ENCODE data around the gene ZFYVE26. TPM values are rescaled to one million over a fixed set of nuclear protein-coding genes. Genes with fewer than 3 reads are reported as not detected.
"Not testable (repeated sequence)": the region's sequence is repeated elsewhere in the genome, so short reads cannot be mapped to it uniquely, and the experiment has no call there.

Gene ZFYVE26
- 6.4 and 7.1 TPM in 2 replicates for total RNA-seq (2014; rRNA removed; shearing (Covaris generic))

DNA sequence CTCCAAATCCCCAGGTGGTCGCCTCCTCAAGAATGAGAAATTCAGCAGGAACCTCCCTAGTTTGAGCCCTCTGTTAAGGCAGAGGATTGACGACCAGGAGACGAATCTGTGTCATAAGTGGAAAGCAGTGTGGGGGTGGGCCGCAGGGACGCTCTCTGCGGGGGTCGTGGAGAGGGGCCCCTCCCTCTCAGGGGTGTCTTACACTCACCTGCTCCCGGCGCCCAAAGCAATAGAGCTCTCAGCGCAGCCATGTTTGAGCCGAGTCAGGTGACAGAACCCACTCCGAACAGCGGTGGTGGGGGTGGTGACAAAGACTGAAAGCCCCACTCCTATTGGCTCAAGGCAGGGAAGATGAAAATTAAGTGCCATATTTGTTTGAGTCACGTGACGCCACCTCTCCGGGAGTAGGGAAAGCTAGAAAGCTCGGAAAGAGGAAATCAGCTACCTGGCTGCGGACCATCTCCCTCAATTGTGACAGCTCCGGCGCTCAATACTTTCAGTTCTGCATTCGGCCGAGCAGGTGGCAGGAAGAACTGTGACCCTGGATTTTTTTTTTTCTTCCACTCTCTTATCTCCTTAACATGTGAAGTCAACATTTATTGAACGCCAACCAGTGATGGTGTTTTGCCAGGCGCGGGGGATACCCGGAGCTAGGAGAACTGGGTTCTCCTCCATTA lies at the start of gene ZFYVE26:
ZFYVE26 (minus strand) TSS at position 265 of the 677 bp plus-strand sequence. CDS start 627 bp downstream, outside the sequence.
- DNase-seq (ENCODE audit: low spot score) = peak; percentile 96

DNA sequence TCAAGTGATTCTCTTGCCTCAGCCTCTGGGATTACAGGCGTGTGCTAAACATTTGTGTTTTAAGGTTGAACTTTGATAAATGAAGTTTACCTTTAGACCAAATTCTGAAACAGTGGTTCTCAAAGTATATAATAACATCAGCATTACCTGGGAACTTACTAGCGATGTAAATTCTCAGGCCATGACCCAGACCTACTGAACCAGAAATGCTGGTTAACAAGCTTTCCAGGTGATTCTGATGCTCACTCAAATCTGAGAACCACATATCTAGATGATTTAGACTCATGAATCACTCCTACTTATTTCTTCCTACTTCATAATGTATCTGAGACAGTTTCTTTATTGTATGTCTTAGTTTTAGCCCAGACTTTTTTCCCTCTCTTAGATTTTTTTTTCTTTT lies 46.8 kb upstream of the ZFYVE26 start:
- DNase-seq (ENCODE audit: low spot score) = no peak

DNA sequence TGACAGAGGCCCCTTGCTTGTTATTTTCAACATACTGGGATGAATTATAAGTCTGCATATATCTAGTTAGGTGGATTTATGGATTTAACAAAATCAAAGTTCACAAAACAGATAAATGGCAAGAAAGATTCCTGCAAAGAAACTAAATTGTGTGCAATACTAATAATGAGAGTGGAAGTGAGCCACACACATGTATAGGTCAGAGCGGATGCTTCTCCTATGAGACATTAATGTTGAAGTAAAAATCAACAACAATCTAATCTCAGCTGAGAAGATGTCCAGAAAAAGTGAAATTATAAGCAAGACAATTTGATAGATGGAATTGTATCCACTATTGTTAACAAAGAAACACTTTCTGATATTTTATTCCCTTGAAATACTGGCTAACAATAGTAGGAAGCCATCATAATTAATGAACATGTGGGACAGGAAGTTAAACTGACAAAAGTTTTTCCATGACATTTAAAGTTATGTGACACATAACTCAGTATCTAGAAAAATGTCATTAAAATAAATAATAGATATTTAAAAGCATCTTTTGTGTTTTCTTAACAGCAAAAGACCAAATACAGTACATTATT lies 42.9 kb upstream of the ZFYVE26 start:
- DNase-seq (ENCODE audit: low spot score) = no peak

DNA sequence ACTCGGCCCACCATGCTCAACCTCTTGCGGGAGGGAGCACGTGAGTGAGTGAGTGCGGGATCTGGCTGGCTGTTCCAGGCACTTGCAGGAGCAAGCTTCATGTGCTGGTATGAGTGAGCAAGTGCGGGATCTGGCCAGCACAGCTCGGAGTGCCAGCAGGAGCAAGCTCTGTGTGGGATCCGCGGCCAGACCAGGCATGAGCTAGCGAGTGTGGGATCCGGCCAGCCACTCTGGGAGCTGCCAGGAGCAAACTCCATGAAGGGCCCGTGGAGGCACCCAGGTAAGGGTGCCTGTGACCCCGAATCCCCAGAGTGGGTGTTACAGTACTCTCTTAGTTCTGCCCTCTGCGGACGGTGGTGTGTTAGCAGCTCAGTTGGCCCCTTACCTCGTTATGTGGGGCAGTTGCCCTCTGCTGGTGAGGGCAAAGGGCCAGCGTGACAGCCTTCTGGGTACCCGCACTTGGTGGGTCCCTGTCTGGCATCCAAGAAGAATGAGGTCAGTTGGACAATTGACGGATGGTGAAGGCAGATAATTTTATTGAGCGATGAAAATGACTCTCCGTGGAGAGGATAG lies 41.5 kb upstream of the ZFYVE26 start:
- DNase-seq (ENCODE audit: low spot score) = no peak

DNA sequence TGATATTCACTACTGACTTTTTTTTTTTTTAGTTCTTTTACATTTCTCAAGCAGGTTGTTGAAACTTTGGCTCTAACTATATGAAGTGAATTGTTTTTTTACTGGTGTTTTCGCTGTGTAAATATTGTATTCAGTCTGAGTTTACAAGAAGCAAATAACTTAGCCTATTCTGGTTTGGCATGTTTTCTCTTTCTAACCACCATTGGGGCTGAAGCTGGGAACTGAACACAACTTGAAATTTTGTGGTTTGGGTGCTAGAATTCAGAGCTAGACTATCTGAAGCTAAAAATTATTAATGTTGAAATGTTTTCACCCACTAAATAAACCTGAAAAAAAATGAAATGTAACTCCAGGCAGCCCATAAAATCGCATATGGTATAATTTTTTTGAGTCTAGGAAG lies 40.4 kb upstream of the ZFYVE26 start:
- DNase-seq (ENCODE audit: low spot score) = peak; percentile 47

DNA sequence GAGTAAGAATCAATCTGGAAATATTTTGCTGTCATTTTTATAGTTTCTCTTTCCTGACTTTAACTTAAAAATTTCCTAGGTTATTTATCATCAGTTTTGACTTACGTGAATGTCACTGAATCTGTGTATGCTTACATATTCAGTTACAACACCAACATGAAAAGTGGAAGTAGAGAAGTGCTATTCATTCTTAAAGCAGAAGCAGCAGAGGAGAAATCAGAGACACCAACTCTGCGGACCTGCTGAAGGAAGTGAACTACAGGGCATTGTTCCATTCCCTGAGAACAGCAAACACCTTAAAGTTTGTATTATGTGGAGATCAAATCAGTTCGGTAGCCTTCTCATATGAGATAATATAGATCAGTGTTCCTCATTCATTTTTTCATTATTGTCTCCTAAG lies 37.3 kb upstream of the ZFYVE26 start:
- no peak for DNase-seq (ENCODE audit: low spot score)

DNA sequence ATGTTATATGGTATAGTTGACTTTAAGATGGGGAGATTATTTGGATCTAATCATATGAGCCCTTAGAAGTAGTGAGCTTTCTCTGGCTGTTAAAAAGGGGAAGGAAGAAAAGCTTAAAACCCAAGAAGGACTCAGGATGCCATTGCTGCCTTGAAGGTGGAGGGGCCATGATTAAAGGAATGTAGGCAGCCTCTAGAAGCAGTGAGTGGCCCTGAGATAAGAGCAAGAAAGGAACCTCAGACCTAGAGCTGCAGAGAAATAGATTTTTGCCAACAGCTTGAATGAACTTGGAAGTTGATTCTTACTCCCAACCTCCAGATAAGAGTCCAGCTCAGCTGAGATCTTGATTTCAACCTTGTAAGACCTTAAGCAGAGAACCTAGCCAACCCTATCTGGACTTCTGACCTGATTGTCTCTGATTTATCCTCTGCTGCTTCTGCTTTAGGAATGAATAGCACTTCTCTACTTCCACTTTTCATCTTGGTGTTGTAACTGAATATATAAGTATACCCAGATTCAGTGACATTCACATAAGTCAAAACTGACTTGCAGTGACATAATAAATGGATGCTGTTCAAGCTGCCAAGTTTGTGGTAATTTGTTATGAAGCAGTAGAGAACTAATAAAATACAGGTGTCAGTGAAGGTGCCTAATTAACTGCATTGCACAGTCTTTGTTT lies 36.7 kb upstream of the ZFYVE26 start:
- no peak for DNase-seq (ENCODE audit: low spot score)

DNA sequence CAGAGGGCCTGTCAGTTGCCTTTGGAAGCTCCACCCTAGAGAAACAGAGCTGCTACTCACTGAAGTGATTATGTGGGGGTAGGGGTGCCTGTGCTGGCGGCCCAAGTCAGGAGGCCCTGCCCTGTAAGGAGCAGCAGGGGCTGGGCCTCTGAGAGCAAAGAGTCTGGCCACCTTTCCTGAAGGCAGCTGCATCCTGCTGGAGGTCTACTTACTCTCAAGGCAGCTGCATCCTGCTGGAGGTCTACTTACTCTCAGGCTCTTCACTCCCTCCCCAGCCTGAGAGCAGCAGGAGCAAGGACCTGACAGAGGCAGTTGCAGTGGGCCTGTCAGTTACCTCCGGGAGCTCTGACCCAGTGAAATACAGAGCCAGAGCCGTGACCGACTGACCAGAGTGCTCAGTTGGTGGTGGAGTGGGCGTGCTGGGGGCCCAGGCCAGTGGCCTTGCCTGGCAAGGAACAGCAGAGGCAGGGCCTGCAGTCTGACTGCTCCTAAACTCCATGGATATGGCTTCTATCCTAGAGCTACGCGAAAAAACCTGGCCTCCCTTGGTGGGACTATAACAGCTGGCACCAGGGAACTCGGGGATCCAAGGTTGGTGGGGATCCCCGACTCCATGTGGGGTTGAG lies 35.5 kb upstream of the ZFYVE26 start:
- no peak for DNase-seq (ENCODE audit: low spot score)

DNA sequence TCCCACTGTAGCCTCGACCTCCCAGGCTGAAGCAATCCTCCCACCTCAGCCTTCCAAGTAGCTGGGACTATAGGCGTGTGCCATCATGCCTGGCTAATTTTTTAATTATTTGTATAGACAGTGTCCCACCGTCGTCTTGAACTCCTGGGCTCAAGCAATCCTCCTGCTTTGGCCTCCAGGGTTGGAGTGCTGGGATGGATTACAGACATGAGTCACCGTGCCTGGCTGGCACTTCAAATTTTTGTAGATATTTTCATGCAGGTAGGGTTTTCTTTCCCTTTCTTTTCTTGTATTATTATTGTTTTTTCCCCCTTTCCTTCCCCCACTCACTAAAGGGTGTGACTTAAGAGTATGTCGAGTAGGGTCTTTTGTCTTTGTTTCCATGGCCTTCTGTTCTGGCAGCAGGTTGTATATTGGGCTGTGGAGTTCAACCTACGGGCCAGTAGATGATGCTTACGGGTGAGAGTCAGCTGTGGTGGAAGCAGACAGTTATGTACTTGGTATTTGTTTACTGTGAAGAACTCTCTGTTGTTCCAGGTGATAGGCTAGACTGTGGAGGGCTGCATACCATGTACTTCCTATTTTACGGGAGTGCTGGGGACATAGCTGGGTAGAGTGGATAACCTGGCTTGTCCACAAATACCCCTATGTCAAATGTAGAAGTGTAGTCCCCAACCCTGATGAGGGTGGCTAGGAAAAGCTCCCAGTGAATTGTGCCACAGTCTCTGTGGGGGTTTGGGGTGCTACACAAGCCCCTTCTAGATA lies 33.9 kb upstream of the ZFYVE26 start:
- DNase-seq (ENCODE audit: low spot score) = no peak

DNA sequence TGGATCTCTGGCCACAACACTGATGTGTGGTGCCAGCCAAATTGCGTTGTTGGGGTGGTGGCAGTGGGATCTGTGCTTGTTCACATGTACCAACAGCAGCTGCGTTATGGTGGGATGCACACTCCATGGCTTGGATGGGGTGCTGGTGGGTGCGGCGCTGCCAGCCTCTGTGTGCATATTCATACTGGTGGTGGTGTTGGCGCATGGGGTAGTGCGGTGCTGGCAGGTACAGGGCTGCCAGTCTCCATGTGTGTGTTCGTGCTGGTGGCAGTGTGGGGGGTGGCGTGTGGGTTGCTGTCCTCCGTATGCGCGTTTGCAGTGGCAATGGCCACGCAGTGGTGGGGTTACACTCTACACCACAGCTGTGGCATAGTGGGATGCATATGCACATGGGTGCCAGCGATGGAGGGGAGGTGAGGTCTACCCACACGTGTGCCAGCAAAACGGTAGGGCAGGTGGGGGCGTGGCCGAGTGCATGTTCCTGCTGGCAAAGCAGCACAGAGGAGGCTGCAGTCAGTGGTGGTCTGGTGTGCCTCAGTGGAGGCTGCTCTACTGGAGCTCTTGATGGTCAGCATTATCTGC lies 29.7 kb upstream of the ZFYVE26 start:
- DNase-seq (ENCODE audit: low spot score) = no peak

DNA sequence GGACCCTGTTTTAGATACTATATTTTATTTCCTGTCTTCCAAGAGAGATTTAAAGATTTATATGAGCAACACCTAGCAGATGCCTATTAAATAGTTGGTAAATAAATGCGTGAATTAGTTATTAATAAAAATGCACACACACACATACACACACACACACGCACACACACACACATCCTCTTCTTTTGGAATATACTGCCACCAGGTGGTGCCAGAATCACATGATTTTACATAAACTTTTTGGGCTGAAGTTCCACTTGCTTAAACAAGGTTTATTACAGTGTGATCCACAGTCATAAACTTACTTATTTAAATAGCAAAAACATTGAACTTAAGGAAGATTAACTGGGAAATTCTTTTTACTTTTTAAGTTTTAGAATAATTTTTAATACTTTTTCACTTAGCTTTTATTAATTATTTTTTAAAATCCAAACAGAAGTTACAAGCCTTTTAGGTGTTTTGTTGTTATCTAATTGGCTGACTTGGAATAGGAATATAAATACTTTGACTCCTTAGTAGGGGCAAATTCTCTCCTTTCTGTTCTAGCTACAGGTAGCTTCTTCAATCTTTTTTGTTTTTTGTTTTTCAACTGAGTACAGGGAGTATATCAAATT lies 20.7 kb upstream of the ZFYVE26 start:
- DNase-seq (ENCODE audit: low spot score) = peak; percentile 71

DNA sequence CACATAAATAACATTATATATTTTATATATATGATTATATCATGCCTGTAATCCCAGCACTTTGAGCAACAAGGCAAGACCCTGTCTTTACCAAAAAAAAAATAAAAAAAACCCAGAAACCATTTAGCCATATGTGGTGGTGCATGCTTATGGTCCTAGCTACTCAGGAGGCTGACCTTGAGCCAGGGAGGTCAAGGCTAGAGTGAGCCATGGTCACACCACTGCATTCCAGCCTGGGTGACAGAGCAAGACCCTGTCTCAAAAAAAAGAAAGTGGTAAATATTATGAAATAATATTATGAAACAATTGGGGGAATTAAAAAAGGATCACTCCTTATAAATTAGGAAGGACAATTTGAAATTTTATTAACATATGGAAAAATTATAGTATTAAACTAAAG lies 19.2 kb upstream of the ZFYVE26 start:
- DNase-seq (ENCODE audit: low spot score) = no peak

DNA sequence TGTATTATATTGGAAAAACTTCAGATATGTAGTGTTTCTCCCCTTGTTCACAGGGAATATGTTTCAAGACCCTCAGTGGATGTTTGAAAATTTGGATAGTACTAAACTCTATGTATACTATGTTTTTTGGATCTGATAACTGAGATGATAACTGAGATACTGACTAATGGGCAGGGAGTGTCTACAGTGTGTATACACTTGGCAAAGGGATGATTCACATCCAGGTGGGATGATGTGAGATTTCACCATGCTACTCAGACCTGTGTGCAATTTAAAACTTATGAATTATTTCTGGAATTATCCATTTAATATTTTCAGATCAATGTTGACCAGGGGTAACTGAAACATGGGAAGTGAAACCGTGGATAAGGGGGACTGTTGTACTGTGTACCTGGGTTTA lies 17.0 kb upstream of the ZFYVE26 start:
- no peak for DNase-seq (ENCODE audit: low spot score)

DNA sequence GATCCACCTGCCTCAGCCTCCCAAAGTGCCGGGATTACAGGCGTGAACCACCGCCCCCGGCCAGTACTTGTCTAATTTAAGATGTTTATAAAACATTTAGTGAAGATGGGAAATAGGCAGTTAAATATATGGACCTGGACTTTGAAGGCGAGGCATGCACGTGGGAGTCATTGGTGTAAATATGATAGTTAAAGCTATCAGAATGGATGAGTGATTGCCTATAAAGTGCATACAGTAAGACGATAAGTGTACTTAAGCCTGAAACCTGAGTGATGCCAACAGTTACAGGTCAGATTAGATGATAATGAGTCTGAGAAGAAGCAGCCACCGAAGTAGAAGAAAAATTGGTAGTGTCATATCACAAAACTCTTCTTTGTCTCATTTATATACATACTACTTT lies 14.7 kb upstream of the ZFYVE26 start:
- DNase-seq (ENCODE audit: low spot score) = no peak

DNA sequence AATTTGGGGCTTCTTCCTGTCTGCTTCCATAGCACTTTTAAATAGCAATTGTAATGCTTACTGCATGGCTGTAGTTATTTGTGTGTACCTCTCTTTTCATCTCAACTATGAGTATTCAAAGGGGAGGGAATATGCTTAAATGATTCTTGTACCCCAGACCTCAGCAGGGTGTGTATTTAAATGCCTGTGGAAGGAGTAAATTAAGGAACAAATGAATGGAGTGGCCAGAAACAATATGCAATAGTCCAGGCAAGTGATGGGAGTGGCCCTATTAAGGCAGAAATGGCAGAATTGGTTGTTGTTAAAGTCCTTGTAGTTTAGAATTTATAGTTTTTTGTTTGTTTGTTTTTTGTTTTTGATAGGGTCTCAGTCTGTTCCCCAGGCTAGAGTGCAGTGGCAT lies 4.7 kb upstream of the ZFYVE26 start:
- DNase-seq (ENCODE audit: low spot score) = no peak

DNA sequence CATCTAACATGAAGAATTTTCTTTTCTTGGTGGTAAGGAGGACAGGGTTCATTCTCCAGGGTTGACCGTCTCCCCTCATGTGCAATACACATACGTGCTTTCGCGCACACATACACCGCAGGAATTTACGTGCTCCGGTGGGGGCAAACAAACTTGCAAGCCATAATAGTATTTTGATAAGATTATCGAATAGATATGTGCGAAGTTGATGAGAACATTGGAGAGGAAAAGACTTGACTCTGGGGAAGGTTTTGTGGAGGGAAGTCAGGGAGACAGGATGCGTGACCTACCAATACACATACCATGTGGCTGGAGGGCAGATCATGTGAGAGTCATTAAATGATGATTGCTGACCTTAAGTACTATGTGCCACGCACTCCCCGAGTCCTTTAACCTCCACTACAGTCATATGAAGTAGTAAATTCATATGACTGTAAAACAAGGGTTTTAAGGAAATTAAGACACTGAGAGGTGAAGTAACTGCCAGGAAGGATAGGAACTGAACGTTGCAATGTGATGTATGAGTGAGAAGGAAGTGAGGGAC lies 4.1 kb upstream of the ZFYVE26 start:
- DNase-seq (ENCODE audit: low spot score) = no peak

DNA sequence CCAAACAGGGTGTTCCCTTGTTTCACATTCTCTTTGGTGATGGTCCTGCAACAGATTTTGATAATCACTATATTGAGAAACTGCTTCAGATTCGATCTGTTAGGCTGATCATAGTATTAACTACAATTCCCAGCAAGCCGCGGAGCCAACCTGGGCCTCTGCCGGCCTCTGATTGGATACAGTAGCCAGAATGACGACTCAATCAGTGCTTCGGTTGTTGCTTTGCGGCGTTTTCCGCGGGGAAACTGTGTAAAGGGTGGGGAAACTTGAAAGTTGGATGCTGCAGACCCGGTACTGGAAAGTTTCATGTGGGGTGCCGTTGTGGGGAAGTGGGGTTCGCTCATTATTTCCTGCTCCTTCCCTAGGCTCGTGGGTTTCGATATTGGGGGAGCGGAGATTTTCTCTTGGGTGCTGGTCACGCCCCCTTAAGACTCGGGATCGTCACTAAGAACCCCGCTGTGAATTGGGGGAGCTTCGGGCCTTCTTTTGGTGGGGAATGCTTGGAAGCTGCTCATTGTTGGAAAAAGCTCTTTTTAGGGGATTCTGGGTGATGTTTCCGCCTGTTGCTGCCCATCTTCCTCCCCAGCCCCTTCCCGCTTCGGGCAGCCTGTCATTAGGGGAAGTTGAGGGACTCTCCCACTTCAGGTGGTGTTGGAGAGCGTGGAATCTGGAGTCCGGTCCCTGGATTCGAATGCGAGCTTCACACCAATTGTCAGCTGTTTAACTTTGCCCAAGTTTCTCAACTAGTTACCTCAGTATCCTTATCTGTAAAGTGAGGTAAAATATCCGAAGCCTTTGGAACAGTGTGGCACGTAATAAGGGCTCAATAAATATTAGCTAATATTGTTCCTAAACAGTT lies 3.4 kb upstream of the ZFYVE26 start, which contains the start of gene RAD51B:
RAD51B (plus strand) TSS at position 217 of the 859 bp plus-strand sequence.
- peak; percentile 62 for DNase-seq (ENCODE audit: low spot score)

DNA sequence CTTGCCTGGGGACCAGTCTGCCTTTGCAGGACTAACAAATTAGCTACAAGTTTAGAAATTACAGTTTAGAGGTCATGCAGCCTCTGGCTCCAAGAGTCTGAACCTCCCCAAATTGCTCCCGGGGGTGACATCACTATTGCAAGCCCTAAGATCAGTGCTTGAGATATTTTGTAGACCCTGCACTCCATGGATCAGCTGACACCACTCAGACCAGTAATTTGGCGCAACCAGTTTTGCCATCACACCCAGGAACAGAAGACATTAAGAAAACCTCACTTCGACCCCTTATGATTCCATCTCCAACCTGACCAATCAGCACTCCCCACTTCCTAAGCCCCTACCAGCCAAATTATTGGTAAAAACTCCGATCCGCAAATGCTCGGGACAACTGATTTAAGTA lies 2.1 kb upstream of the ZFYVE26 start:
- DNase-seq (ENCODE audit: low spot score) = not testable (repeated sequence)

DNA sequence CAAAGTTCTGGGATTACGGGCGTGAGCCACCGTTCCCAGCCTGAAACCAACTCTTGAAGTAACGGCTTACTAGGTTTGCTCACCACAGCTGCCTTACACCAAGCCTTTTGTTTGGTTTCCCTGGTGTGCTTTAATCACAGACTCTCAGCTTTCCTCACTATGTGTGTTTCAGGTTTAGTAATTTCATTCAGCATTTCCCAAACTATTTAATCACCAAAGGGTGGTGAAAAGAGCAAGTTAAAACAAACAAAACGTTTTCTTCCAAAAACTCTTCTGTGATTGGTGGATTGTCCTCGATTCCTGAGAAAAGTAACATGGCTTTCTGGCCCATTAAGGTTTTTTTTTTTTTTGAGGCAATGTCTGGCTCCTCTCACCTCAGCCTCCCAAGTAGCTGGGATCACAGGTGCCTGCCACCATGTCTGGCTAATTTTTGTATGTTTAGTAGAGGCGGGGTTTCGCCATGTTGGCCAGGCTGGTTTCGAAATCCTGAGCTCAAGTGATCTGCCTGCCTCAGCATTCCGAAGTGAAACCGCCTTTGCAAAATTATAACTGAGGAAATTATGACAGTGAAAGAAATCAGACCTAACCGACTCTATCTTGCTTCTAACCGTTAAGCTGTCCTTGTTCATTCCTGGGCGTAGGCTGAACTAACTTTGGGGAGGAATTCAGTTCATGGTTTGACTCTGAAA lies 1.5 kb upstream of the ZFYVE26 start:
- no peak for DNase-seq (ENCODE audit: low spot score)
